ENCODE data around the gene LNP1.

LNP1 gene

DNA sequence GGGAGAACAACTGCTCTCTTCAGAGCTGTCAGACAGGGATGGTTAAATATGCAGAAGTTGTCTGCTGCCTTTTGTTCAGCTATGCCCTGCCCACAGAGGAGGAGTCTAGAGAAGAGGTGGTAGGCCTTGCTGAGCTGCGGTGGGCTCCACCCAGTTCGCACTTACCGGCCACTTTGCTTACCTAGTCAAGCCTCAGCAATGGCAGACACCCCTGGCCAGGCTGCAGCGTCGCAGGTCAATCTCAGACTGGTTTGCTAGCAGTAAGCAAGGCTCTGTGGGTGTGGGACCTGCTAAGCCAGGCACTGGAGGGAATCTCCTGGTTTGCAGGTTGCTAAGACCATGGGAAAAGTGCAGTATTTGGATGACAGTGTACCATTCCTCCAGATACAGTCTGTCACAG is 78.7 kb downstream of the LNP1 start:
- no peaks in the 10 kb centered on the region for H3K27me3 ChIP-seq (ENCODE audit: control insufficient read depth, insufficient read depth, low read length)
- H3K4me1 ChIP-seq (ENCODE audit: control insufficient read depth, insufficient read depth, low read length): no peaks in the 10 kb centered on the region
- no peak overlapping the region for H3K27ac ChIP-seq (ENCODE audit: low read depth, low read length)
- H3K9me3 ChIP-seq (ENCODE audit: control insufficient read depth, insufficient read depth, low read depth, low read length): no peaks in the 10 kb centered on the region
- no peaks in the 10 kb centered on the region for H3K36me3 ChIP-seq (ENCODE audit: control insufficient read depth, insufficient read depth, low read length)
- H3K4me3 ChIP-seq (ENCODE audit: low read depth, low read length): no peak overlapping the region
- H3K9ac ChIP-seq (ENCODE audit: low read length): no peak overlapping the region

DNA sequence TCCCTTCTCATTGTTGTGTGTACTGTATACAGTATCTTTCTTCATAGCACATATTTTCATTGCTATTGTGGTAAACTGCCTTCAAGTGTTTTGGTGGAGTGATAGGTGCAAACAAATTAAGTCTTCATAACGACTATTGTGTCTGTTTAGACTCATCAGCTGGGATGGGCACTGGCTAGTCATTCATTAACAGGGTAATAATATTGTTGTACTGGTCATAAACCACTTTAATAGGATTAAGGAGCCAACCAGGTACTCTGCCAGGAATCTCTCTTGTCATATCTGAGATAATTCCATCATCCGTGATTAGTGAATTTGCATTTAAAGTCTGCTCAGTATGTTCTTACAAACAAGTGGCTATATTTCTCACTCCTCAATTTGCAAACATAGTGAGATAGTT is 80.8 kb downstream of the LNP1 start:
- H3K4me1 ChIP-seq (ENCODE audit: control insufficient read depth, insufficient read depth, low read length): no peaks in the 10 kb centered on the region
- no peaks in the 10 kb centered on the region for H3K36me3 ChIP-seq (ENCODE audit: control insufficient read depth, insufficient read depth, low read length)
- H3K27ac ChIP-seq (ENCODE audit: low read depth, low read length): no peak overlapping the region
- no peak overlapping the region for H3K9ac ChIP-seq (ENCODE audit: low read length)
- H3K4me3 ChIP-seq (ENCODE audit: low read depth, low read length): no peak overlapping the region
- no peaks in the 10 kb centered on the region for H3K27me3 ChIP-seq (ENCODE audit: control insufficient read depth, insufficient read depth, low read length)
- H3K9me3 ChIP-seq (ENCODE audit: control insufficient read depth, insufficient read depth, low read depth, low read length): no peaks in the 10 kb centered on the region

DNA sequence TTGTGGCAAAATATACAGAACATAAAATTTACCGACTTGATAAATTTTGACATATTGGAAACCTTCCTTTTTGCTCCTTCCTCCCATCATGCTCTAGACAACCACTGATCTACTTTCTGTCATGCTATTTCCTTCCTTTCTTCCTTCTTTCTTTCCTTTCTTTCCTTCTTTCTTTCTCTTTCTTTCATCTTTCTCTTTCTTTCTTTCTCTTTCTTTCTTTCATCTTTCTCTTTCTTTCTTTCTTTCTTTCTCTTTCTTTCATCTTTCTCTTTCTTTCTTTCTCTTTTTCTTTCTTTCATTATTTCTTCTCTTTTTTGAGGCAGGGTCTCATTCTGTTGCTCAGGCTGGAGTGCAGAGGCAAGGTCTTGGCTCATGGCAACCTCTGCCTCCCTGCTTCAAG is 82.2 kb downstream of the LNP1 start:
- Histone ChIP-seq H3K36me3 (ENCODE audit: control insufficient read depth, insufficient read depth, low read length) (no peaks in the 10 kb centered on the region), H3K4me3 (ENCODE audit: low read depth, low read length) (no peak overlapping the region), H3K9ac (ENCODE audit: low read length) (no peak overlapping the region), H3K4me1 (ENCODE audit: control insufficient read depth, insufficient read depth, low read length) (no peaks in the 10 kb centered on the region), H3K27me3 (ENCODE audit: control insufficient read depth, insufficient read depth, low read length) (no peaks in the 10 kb centered on the region), H3K9me3 (ENCODE audit: control insufficient read depth, insufficient read depth, low read depth, low read length) (no peaks in the 10 kb centered on the region), H3K27ac (ENCODE audit: low read depth, low read length) (no peak overlapping the region)

GRCh38 chr3:100486808-100487207 is 85.5 kb downstream of the LNP1 start:
- H3K9ac ChIP-seq (ENCODE audit: low read length): no peak overlapping the region
- no peaks in the 10 kb centered on the region for H3K27me3 ChIP-seq (ENCODE audit: control insufficient read depth, insufficient read depth, low read length)

GRCh38 chr3:100489118-100489517 is 87.8 kb downstream of the LNP1 start:
- no peaks in the 10 kb centered on the region for H3K36me3 ChIP-seq (ENCODE audit: control insufficient read depth, insufficient read depth, low read length)
- no peaks in the 10 kb centered on the region for H3K9me3 ChIP-seq (ENCODE audit: control insufficient read depth, insufficient read depth, low read depth, low read length)
- H3K4me3 ChIP-seq (ENCODE audit: low read depth, low read length): no peak overlapping the region
- H3K27me3 ChIP-seq (ENCODE audit: control insufficient read depth, insufficient read depth, low read length): no peaks in the 10 kb centered on the region
- no peak overlapping the region for H3K9ac ChIP-seq (ENCODE audit: low read length)
- no peak overlapping the region for H3K27ac ChIP-seq (ENCODE audit: low read depth, low read length)
- peaks cover 5% of the 10 kb centered on the region; the same call in 1 of the 2 replicates for H3K4me1 ChIP-seq (ENCODE audit: control insufficient read depth, insufficient read depth, low read length)

More at GRCh38 chr3:100486808-100487207, 85.5 kb downstream of the LNP1 start:
- Histone ChIP-seq H3K27ac (ENCODE audit: low read depth, low read length) (no peak overlapping the region), H3K4me1 (ENCODE audit: control insufficient read depth, insufficient read depth, low read length) (peaks cover 4% of the 10 kb centered on the region; the same call in 1 of the 2 replicates), H3K9me3 (ENCODE audit: control insufficient read depth, insufficient read depth, low read depth, low read length) (no peaks in the 10 kb centered on the region), H3K36me3 (ENCODE audit: control insufficient read depth, insufficient read depth, low read length) (no peaks in the 10 kb centered on the region), H3K4me3 (ENCODE audit: low read depth, low read length) (no peak overlapping the region)

DNA sequence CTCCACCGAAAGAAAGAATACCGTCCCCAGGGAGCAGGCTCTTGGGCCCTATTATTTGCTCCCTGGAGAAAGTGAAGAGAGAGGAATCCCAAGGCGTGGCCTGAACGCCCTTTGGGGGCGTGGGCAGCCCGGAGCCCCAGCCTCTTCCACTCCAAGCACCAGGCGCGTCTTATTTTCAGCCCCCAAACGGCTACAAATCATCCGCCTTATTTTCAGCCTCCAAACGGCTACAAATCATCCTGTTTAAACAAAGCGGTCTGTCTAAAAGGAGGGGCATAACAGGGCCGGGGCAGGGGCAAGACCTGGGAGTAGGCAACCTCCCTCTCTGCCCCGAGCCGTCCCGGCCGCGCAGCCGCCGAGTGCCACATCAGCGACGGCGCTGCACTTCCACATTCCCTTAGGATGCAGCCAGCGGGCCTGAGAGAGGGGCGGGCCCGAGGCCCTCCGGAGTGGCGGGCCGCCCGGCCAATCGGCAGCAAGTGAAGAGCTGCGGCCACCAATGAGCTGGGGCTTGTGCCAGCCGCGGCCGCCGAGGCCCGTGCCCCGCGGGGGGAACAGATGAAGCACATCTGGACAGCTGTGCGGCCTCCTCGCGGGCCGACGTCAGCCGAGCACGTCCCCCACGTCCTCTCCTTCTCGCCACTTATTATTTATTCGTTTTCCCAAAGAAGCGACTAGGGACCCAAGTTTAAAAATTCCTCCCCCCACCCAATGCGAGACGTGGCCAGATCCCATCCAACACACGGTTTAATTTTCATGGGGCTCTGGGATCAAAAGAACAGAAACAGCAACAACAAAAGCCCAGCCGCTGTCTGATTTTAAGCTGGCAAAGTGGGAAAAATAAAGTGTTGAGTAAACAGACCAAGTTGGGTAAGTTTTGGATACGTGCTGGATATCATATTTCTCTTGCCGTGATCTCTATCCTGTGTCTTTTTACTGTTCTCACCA is 91.0 kb downstream of the LNP1 start, which contains the start of gene TMEM45A:
Gene TMEM45A, plus strand, starts transcription at position 561 of the 948 bp plus-strand sequence. CDS start 62,593 bp downstream, outside the sequence.
- Histone ChIP-seq H3K27me3 (ENCODE audit: control insufficient read depth, insufficient read depth, low read length) (no peaks in the 10 kb centered on the region), H3K4me3 (ENCODE audit: low read depth, low read length) (peak within 1 kb of the TSS; percentile 81), H3K27ac (ENCODE audit: low read depth, low read length) (peak within 1 kb of the TSS; percentile 22; the same call in 1 of the 2 replicates), H3K4me1 (ENCODE audit: control insufficient read depth, insufficient read depth, low read length) (peaks cover 5% of the 10 kb centered on the region; the same call in 1 of the 2 replicates), H3K36me3 (ENCODE audit: control insufficient read depth, insufficient read depth, low read length) (no peaks in the 10 kb centered on the region), H3K9me3 (ENCODE audit: control insufficient read depth, insufficient read depth, low read depth, low read length) (no peaks in the 10 kb centered on the region), H3K9ac (ENCODE audit: low read length) (peak within 1 kb of the TSS; percentile 68)

- Histone ChIP-seq H3K36me3 (ENCODE audit: control insufficient read depth, insufficient read depth, low read length) (no peaks in the 10 kb centered on the region), H3K27ac (ENCODE audit: low read depth, low read length) (no peak overlapping the region), H3K9me3 (ENCODE audit: control insufficient read depth, insufficient read depth, low read depth, low read length) (no peaks in the 10 kb centered on the region), H3K4me3 (ENCODE audit: low read depth, low read length) (no peak overlapping the region), H3K4me1 (ENCODE audit: control insufficient read depth, insufficient read depth, low read length) (peaks cover 7% of the 10 kb centered on the region; the same call in 1 of the 2 replicates), H3K27me3 (ENCODE audit: control insufficient read depth, insufficient read depth, low read length) (no peaks in the 10 kb centered on the region), H3K9ac (ENCODE audit: low read length) (no peak overlapping the region)
Measured at GRCh38 chr3:100496711-100497261, 95.4 kb downstream of the LNP1 start.

GRCh38 chr3:100499651-100500050 is 98.3 kb downstream of the LNP1 start:
- Histone ChIP-seq H3K4me3 (ENCODE audit: low read depth, low read length) (no peak overlapping the region), H3K36me3 (ENCODE audit: control insufficient read depth, insufficient read depth, low read length) (no peaks in the 10 kb centered on the region), H3K4me1 (ENCODE audit: control insufficient read depth, insufficient read depth, low read length) (peaks cover 6% of the 10 kb centered on the region; the same call in 1 of the 2 replicates), H3K27me3 (ENCODE audit: control insufficient read depth, insufficient read depth, low read length) (no peaks in the 10 kb centered on the region), H3K9me3 (ENCODE audit: control insufficient read depth, insufficient read depth, low read depth, low read length) (no peaks in the 10 kb centered on the region), H3K27ac (ENCODE audit: low read depth, low read length) (no peak overlapping the region), H3K9ac (ENCODE audit: low read length) (no peak overlapping the region)

GRCh38 chr3:100500320-100500880 is 99.1 kb downstream of the LNP1 start:
- Histone ChIP-seq H3K4me3 (ENCODE audit: low read depth, low read length) (no peak overlapping the region), H3K36me3 (ENCODE audit: control insufficient read depth, insufficient read depth, low read length) (no peaks in the 10 kb centered on the region), H3K27ac (ENCODE audit: low read depth, low read length) (no peak overlapping the region), H3K9ac (ENCODE audit: low read length) (no peak overlapping the region), H3K27me3 (ENCODE audit: control insufficient read depth, insufficient read depth, low read length) (no peaks in the 10 kb centered on the region), H3K4me1 (ENCODE audit: control insufficient read depth, insufficient read depth, low read length) (peaks cover 6% of the 10 kb centered on the region; the same call in 1 of the 2 replicates), H3K9me3 (ENCODE audit: control insufficient read depth, insufficient read depth, low read depth, low read length) (no peaks in the 10 kb centered on the region)

DNA sequence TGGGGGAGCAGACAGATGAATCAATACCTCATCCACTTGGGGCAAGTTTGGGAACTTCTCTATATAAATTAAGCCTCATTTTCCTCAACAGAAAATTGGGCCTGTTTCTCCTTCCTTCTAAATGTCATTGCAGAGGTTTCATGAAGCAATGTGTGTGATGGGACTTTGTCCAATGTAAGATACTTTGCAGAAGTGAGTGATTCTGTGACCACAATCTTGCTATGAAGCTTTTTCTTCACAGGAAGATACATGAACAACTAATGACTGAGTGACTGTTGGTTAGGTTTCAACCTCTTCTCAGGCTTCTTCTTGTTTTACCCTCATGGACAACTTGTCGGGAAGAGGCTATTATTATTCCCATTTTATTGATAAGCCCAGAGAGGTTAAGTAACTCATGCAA is 102.1 kb downstream of the LNP1 start:
- peaks cover 8% of the 10 kb centered on the region for H3K9me3 ChIP-seq (ENCODE audit: control insufficient read depth, insufficient read depth, low read depth, low read length)
- H3K4me1 ChIP-seq (ENCODE audit: control insufficient read depth, insufficient read depth, low read length): peaks cover 6% of the 10 kb centered on the region; the same call in 1 of the 2 replicates
- no peak overlapping the region for H3K4me3 ChIP-seq (ENCODE audit: low read depth, low read length)
- no peak overlapping the region for H3K27ac ChIP-seq (ENCODE audit: low read depth, low read length)
- no peak overlapping the region for H3K9ac ChIP-seq (ENCODE audit: low read length)
- no peaks in the 10 kb centered on the region for H3K27me3 ChIP-seq (ENCODE audit: control insufficient read depth, insufficient read depth, low read length)
- no peaks in the 10 kb centered on the region for H3K36me3 ChIP-seq (ENCODE audit: control insufficient read depth, insufficient read depth, low read length)
